HT1080 (cell line): ENCODE results near the gene PWWP2B. TPM values are rescaled to one million over a fixed set of nuclear protein-coding genes. Genes with fewer than 3 reads are reported as not detected.

Source experiments
- DNase-seq: peaks from one replicate; pipeline ENCODE4 v3.0.0-alpha.2; 2015; ENCODE audit warnings: low read depth
- total RNA-seq: library from RNA; depleted of rRNA; stranded (reverse); fragments of >200 nt; shearing (Covaris generic); gene quantifications from 2 replicates; pipeline ENCODE4 v1.2.3, GENCODE V29; 2014

PWWP2B gene
- total RNA-seq, 1 experiment from 2014 or later = 3.2 TPM

GRCh38 chr10:132417957-132418441, 21.0 kb downstream of the PWWP2B start:
- DNase-seq = no peak

- no peak for DNase-seq
Measured at GRCh38 chr10:132418527-132419416, 21.8 kb downstream of the PWWP2B start.

GRCh38 chr10:132419538-132420468, 22.8 kb downstream of the PWWP2B start:
- no peak for DNase-seq

DNA sequence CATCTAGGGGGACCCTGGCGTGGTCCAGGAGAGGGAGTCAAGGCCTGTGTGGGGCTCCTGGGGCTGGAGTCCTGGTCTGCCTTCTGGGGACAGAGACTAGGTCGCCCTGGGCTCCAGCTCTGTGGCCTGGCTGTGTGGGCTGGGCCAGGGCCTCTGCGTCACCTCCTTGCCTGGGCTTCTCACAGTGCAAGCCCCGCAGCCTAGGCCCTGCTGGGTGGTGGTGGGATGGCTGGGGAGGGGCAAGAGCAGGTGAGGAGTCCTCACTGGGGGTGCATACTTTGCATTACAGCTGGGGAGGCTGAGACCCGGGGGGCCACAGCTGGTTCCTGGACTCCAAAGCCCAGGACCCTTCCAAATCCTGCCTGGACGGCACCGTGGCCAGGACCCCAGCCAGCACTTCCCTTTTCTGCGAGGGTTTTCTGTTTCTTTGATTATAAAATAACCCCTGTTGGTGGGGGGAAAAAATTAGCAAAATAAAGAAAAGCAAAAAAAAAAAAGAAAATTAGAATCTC, 23.5 kb downstream of the PWWP2B start:
- DNase-seq = no peak

GRCh38 chr10:132420981-132421846, 24.2 kb downstream of the PWWP2B start:
- DNase-seq = no peak

- DNase-seq = no peak
Measured at GRCh38 chr10:132421847-132422751, 25.1 kb downstream of the PWWP2B start.

DNA sequence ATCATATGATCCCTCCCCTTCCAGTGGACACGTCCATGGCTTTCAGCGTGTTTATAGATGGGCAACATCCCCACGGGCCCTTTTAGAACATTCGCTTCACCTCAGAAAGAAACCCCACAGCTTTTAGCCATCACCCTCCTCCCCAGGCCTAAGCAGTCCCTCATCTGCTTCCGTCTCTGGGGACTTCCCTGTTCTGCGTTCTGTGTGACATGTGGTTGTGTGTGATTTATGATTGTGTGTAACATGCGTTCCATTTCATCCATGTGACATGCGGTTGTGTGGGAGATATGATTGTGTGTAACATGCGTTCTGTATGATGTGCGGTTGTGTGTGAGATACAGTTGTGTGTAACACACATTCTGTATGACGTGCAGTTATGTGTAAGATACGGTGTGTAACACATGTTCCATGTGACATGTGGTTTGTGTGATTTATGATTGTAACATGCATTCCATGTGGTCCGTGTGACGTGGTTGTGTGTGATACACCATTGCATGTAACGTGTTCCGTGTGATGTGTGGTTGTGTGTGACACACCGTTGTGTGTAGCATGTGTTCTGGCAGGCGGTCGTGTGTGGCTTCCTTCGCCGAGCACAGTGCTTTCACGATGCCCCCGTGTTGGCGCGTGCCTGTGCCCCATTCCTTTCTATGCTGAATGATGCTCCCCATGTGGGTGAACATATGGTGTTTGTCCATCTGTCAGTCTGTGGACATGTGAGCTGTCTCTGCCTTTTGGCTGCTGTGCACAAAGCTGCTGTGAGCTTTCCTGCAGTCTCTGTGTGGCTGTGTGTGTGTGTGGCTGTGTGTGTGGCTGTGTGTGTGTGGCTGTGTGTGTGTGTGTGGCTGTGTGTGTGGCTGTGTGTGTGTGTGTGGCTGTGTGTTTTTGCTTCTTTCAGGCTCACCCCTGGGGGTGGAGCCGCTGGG, 26.2 kb downstream of the PWWP2B start:
- no peak for DNase-seq

DNA sequence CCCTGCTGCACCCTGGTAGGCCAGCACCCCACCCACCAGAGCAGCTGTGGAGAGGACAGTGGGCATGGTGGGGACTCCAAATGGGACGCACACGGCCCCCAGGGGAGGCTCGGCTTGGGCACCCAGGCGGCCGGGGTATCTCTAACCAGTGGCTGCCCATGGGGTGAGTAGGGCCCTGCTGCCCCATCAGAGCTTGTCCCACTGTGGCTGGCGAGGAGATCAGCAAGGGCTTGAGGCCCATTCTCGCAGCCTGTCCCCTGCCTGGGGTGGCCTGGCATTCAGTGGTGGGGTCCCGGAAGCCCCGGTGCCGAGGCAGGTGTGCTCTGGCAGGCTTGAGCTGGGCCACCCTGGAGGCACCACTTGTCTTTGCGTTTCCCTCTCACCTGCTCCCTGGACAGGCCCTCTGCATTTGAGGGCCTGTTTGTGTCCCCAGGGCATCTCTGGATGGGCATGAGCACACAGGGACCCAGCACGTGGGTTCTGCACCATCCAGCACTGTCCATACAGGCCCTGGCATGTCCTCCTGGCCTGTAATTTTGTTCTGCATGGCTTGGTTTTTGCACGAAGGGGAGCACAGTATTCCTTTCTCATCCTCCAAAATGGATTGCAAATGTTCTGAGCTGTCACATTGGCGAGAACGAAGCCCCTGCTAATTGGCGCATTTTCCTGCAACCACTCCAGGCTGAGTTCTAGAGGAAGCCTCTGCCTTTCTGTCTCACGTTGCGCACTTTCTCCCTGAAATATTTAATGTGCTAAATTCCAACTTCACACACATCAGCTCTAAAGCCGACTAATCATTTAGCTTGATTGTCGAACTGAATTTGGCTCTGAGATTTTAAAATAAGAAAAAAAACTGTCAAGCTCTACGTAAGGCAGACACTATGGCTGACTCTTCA, 27.2 kb downstream of the PWWP2B start:
- DNase-seq = no peak

DNA sequence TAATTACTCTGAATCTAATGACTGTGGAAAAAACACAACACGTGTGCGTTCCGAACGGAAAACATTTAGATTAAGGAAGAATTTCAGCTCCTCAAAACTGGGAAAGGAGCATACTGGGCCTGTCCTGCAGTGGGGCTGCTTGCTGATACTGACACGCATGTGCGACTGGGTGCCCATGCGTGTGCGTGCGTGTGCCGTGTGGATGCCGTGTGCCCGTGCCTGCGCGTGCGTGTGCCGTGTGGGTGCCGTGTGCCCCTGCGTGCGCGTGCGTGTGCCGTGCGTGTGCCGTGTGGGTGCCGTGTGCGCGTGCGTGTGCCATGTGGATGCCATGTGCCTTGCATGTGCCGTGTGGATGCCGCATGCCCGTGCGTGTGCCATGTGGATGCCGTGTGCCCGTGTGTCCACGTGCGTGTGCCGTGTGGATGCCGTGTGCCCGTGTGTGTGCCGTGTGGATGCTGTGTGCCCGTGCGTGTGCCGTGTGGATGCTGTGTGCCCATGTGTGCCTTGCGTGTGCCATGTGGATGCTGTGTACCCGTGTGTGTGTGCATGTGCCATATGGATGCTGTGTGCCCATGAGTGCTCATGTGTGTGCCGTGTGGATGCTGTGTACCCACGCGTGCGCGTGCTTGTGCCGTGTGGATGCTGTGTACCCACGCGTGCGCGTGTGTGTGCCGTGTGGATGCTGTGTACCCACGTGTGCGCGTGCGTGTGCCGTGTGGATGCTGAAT, 28.2 kb downstream of the PWWP2B start:
- DNase-seq = no peak

DNA sequence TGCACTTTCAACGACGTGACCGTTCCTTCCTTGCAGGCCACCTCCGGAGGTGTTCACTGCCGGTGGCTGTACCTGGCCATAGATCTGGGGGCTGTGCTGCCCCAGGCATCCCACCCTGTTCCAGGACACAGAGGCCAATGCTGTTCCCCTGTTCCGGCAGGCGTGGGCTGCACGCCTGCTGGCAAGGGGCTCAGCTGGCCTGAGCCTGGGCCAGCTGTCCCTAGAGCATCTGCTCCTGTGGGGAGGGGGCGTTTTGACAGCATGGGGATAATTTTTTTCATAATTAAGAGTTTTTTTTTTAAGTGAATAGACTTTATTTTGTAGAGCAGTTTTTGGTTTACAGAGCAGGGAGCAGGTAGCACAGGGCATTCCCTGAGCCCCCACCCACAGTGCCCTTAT, 28.8 kb downstream of the PWWP2B start:
- no peak for DNase-seq

DNA sequence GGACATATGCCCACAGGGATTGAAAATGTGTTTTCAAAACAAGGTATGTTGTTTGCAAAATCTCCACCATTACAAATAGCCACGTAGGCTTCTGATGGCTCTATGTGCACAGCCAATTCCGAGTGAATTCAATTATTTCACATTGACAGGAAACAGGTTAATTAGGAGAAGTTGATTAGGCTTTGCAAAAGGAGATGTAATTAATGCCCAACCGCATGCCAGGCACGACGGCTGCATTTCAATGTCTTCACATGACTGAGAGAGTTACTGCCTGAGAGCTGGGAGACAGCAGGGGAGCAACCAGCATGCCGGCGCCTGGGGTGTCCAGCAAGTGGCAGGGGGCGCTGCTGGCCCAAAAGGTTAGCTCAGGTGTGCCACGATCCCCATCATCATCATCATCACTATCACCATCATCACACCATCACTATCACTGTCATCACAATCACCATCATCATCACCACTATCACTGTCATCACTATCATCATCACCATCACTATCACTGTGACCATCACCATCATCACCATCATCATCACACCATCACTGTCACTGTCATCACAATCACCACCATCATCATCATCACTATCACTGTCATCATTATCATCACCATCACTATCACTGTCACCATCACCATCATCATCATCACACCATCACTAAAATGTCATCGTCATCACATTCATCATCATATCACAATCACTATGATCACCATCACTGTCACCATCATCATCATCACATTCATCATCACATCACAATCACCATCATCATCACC, 30.2 kb downstream of the PWWP2B start:
- no peak for DNase-seq

DNA sequence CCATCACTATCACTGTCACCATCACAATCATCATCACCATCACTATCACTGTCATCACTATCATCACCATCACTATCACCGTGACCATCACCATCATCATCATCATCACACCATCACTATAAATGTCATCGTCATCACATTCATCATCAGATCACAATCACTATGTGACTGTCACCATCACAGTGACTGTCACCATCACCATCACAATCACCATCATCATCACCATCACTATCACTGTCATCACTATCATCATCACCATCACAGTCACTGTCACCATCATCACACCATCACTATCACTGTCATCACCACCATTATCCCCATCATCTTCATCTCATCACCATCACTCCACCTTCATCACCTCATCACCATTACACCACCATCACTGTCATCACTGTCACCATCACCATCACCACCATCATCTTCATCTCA, 31.0 kb downstream of the PWWP2B start:
- no peak for DNase-seq

DNA sequence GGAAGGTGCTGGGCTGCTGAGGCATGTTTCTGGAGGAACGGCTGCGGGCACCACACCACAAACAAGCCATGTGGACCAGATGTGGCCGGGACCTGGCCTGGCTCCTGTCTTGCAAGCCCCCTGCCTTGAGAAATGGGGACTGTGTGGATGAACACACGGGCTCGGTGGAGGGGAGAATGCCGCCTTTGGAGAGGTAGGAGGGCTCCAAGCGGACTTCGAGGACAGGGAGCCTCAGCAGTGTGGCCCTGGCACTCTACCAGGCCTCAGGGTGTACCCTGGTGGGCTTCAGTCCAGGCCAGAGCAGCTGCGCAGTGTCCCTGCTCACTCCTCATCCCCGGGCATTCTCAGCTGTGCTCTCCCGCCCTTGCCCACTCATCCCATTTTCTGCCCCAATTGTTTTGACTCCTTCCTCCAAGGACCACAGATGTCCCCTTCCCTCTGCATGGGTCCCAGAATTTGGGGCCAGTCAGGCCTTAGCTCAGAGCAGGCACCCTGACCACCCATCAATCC, 31.5 kb downstream of the PWWP2B start:
- no peak for DNase-seq

DNA sequence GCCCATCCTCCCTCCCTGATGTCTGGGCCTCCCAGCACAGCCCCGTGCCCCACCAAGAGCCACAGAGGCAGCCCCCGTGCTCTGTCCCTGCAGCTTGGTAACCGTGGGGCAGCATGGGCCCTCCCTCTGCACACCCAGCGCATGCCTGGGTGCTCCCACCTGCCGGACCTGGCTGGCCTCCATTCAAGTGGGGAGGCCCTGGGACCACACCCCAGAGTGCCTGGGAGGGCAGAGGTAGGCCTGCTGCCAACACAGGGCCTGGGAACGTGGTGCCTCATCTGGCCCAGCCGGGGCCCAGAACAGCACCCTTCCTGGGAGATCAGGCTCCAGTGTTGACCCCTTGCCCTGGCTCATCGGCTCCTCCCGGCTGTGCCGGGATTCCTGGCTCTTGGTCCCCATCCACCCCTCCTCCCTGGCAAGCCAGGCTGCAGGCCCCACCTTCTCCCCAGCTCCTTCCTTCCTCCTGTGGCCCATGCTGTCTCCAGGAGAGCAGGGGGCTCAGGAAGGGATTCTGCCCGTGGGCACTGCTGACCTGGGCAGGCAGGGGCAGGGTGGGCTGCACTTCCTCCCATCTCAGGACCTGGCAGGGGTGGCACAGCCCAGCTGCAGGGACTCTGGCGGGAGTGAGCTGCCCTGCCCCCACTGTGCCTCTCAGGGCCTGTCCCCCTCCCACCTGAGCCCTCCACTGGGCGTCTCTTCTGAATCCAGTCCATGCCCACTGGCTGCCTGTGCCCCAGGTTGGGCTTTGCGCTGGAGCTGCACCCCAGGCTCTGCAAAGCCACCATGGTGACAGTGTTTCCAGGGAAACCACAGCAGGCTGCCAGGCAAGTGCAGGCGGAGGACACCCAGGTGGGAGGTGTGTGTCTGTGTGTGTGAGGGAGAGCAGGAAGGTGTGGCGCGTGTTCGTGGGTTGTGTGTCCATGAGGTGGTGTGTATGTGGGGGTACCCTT, 32.6 kb downstream of the PWWP2B start:
- DNase-seq = no peak
